GM12878 (cell line): Measurements from ENCODE around the gene ATF6. TPM values are rescaled to one million over a fixed set of nuclear protein-coding genes. Genes with fewer than 3 reads are reported as not detected.

Experiments used
- ATAC-seq: fragments of 200-7000 bp; cut with Tn5 transposase; 3 replicates; pipeline ENCODE4 v1.9.1; 2020; ENCODE audit warnings: mild to moderate bottlenecking, moderate library complexity
- BruUV-seq: library from RNA; stranded (reverse); fragments of 400-500 nt; replicated peaks from 2 replicates; lab custom pipeline; 2021; lab: Mats Ljungman, UMichigan
- CTCF ChIA-PET: fragments of 300-600 bp; sonication (Branson Sonifier 250); formaldehyde crosslinking; extraction: SDS; loops from one replicate; lab custom pipeline; 2021; ENCODE audit warnings: inconsistent platforms; lab: Yijun Ruan, JAX
- POLR2A ChIA-PET: fragments of 350-600 bp; formaldehyde crosslinking; extraction: SDS; loops from one replicate; lab custom pipeline; 2021; ENCODE audit warnings: inconsistent platforms; lab: Charles Lee
- RAD21 ChIA-PET: fragments of 300-600 bp; sonication (Branson Sonifier 250); formaldehyde crosslinking; loops from one replicate; lab custom pipeline; 2023; ENCODE audit warnings: antibody characterized with exemption; ENCODE audit not compliant: unreplicated experiment; lab: Charles Lee
- SMC1A ChIA-PET: fragments of 300-600 bp; sonication (Branson Sonifier 250); formaldehyde crosslinking; loops from one replicate; lab custom pipeline; 2023; ENCODE audit not compliant: unreplicated experiment, uncharacterized antibody; lab: Charles Lee
- DNase-seq: peaks from one replicate; pipeline ENCODE4 v3.0.0-alpha.2; 2011; ENCODE audit warnings: low read depth, low spot score
- FAIRE-seq: peaks from 3 replicates; lab custom pipeline; 2011; peaks lifted over from hg19 to GRCh38; lab: Jason Lieb, UNC
- H2AFZ ChIP-seq: 2 replicates; pipeline ENCODE4 v1.6.0; 2011; ENCODE audit warnings: low read depth, low read length, control low read depth; ENCODE audit not compliant: control insufficient read depth
- H3K27ac ChIP-seq: 2 replicates; pipeline ENCODE4 v1.5.1; 2011; ENCODE audit warnings: control low read depth; ENCODE audit not compliant: control insufficient read depth, insufficient read depth
- H3K27me3 ChIP-seq, 2 experiments: replicated peaks in 1 of 2; 2 replicates each; pipeline versions ENCODE4 v1.6.0 to v1.6.1; 2011; ENCODE audit warnings: low read length in 1 of 2; ENCODE audit not compliant: control insufficient read depth in 2 of 2, insufficient read depth in 2 of 2
- H3K36me3 ChIP-seq, 2 experiments: 2 replicates each; pipeline ENCODE4 v1.5.1; 2011; ENCODE audit warnings: low read length in 1 of 2; ENCODE audit not compliant: control insufficient read depth in 2 of 2, insufficient read depth in 2 of 2
- H3K4me1 ChIP-seq: 2 replicates; pipeline ENCODE4 v1.6.1; 2011; ENCODE audit warnings: mild to moderate bottlenecking, low read length, moderate library complexity, mixed read lengths; ENCODE audit not compliant: control insufficient read depth, insufficient read depth
- H3K4me2 ChIP-seq: 2 replicates; pipeline ENCODE4 v1.6.0; 2011; ENCODE audit warnings: control low read depth; ENCODE audit not compliant: control insufficient read depth, insufficient read depth
- H3K4me3 ChIP-seq: fragments of 200-600 bp; sonication (generic); 2 replicates; pipeline ENCODE4 v1.5.1; 2016
- H3K79me2 ChIP-seq: 2 replicates; pipeline ENCODE4 v1.6.0; 2011; ENCODE audit warnings: low read length; ENCODE audit not compliant: control insufficient read depth, insufficient read depth
- H3K9ac ChIP-seq: 2 replicates; pipeline ENCODE4 v1.8.0; 2011; ENCODE audit warnings: low read length, control low read depth, mixed read lengths; ENCODE audit not compliant: control insufficient read depth, insufficient read depth
- H3K9me3 ChIP-seq: replicated peaks from 3 replicates; pipeline ENCODE4 v1.5.1; 2011; ENCODE audit warnings: mild to moderate bottlenecking, low read length; ENCODE audit not compliant: control insufficient read depth, insufficient read depth
- H4K20me1 ChIP-seq: 2 replicates; pipeline ENCODE4 v1.6.0; 2011; ENCODE audit not compliant: control insufficient read depth, insufficient read depth
- BRCA1 ChIP-seq: IDR thresholded peaks from 2 replicates; pipeline ENCODE4 v1.6.1; 2011; ENCODE audit warnings: low read depth, low read length, improper control_type of control experiment
- IRF4 ChIP-seq: IDR thresholded peaks from 2 replicates; pipeline ENCODE4 v1.6.1; 2011; ENCODE audit warnings: low read depth, low read length
- MEF2B ChIP-seq: fragments of 450-650 bp; IDR thresholded peaks from 2 replicates; pipeline ENCODE4 v1.6.1; 2018; ENCODE audit warnings: mild to moderate bottlenecking, moderate library complexity; ENCODE audit not compliant: partially characterized antibody, poor library complexity, severe bottlenecking
- MTA2 ChIP-seq: fragments of 450-650 bp; IDR thresholded peaks from 2 replicates; pipeline ENCODE4 v1.6.1; 2016; ENCODE audit warnings: low read depth, mild to moderate bottlenecking, moderate library complexity
- SMAD5 ChIP-seq: IDR thresholded peaks from 2 replicates; pipeline ENCODE4 v1.6.1; 2016; ENCODE audit warnings: antibody characterized with exemption, low read depth
- SRF ChIP-seq, 2 experiments: IDR thresholded peaks; 2 replicates each; pipeline ENCODE4 v1.6.1; 2011; ENCODE audit warnings: low read depth in 2 of 2, low read length in 2 of 2, mild to moderate bottlenecking in 1 of 2, moderate library complexity in 1 of 2
- ZBED1 ChIP-seq: IDR thresholded peaks from 2 replicates; pipeline ENCODE4 v1.6.1; 2016; ENCODE audit warnings: borderline replicate concordance
- ZNF207 ChIP-seq: fragments of 450-650 bp; IDR thresholded peaks from 2 replicates; pipeline ENCODE4 v1.6.1; 2014; ENCODE audit warnings: antibody characterized with exemption, mild to moderate bottlenecking, borderline replicate concordance
- ZNF217 ChIP-seq: fragments of 450-650 bp; IDR thresholded peaks from 2 replicates; pipeline ENCODE4 v1.6.1; 2017; ENCODE audit warnings: antibody characterized with exemption, mild to moderate bottlenecking
- ZNF24 ChIP-seq: fragments of 450-650 bp; IDR thresholded peaks from 2 replicates; pipeline ENCODE4 v1.6.1; 2017; ENCODE audit warnings: antibody characterized with exemption, mild to moderate bottlenecking
- ZNF622 ChIP-seq: fragments of 450-650 bp; IDR thresholded peaks from 2 replicates; pipeline ENCODE4 v1.6.1; 2017; ENCODE audit warnings: mild to moderate bottlenecking, inconsistent platforms
- WGBS: methylation state at CpG from one replicate; pipeline ENCODE4 v1.1.6; 2016; ENCODE audit warnings: low lambda C conversion rate; ENCODE audit not compliant: insufficient replicate concordance, insufficient coverage; ENCODE audit errors: missing lambda C conversion rate; 5-methylcytosine and 5-hydroxymethylcytosine counted together
- in situ Hi-C: fragments of 300-500 bp; cut with MboI; formaldehyde crosslinking; loops from 9 replicates; pipeline ENCODE4 v1.14.3; 2018; ENCODE audit warnings: mixed read lengths
- intact Hi-C: fragments of 100-400 bp; cut with micrococcal nuclease; formaldehyde crosslinking; loops from one replicate; pipeline ENCODE4 v1.14.2; 2022; ENCODE audit not compliant: unreplicated experiment
- polyA plus RNA-seq, 11 experiments: library from polyadenylated mRNA; depleted of rRNA in 4 of 11; unstranded in 6 of 11; stranded (reverse) in 5 of 11; fragments of >200 nt; fragmentation: Nextera tagmentation in 4 of 11; fragmentation: Illumina TruSeq in 1 of 11; extraction: Ambion mirVana in 4 of 11; extraction: Trizol in 1 of 11; gene quantifications; 1 replicate in 1 of 11; 2 replicates in 10 of 11; pipeline versions ENCODE4 v1.2.1 to v1.2.3, GENCODE V29; 2011 to 2016; ENCODE audit warnings: inconsistent platforms in 2 of 11, missing spikeins in 2 of 11, low read depth in 1 of 11
- total RNA-seq, 4 experiments: library from RNA; depleted of rRNA in 3 of 4; stranded (reverse); fragments of >200 nt in 3 of 4; fragmentation: Illumina TruSeq in 1 of 4; extraction: Trizol in 1 of 4; gene quantifications; 2 replicates each; pipeline versions ENCODE4 v1.2.1 to v1.2.3, GENCODE V29; 2013 to 2021

Gene ATF6
- total and polyA plus RNA-seq, 10 of the 15 experiments (the other 5 are each of a cell fraction or from before 2014, with no cell fraction given): 7.8 to 24.3 (median 14.7) TPM

DNA sequence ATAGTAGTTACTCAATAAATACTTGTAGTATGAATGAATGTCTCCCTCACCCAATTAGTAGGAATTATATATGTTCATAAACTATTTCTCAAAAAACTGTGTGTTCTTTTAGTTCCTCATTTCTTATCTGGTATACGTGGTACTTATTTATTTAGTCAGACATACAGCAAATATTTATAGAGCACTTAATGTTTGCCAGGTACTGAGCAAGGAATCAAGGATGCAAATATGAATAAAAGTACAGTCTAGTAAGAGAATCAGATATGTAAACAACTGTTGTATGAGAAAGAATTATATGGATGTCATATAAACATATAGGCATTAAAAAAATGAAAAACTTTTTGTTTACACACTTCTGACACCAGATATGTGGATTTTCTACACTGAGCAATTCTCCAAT lies 58.5 kb downstream of the ATF6 start:
- Histone ChIP-seq H3K4me2 (no peak overlapping the region), H3K27ac (no peak overlapping the region), H3K36me3 (peaks cover 3 to 13% of the 10 kb centered on the region in 2 experiments; a peak in 2 of 4 replicates), H3K27me3 (no peaks in the 10 kb centered on the region), H3K4me3 (no peak overlapping the region), H3K9ac (no peak overlapping the region), H3K4me1 (no peaks in the 10 kb centered on the region), H2AFZ (no peak overlapping the region), H3K9me3 (no peaks in the 10 kb centered on the region; the same call in 2 of the 3 replicates), H3K79me2 (no peaks in the 10 kb centered on the region), H4K20me1 (no peaks in the 10 kb centered on the region)
- FAIRE-seq: no peak
- 97% methylated on average over 1 of the region's 1 CpG for WGBS
- intact Hi-C loops: no loop called here
- ChIA-PET RAD21 (no interaction called here), SMC1A (interaction anchor here (0.9 kb wide), 1 partner anchor 13 kb away, joined by 5 read pairs; no protein-coding TSS in a partner anchor), POLR2A (no interaction called here), CTCF (interaction anchor here (2.0 to 2.1 kb wide), 2 partner anchors 32 to 52 kb away, joined by 4 to 6 read pairs; no protein-coding TSS in a partner anchor)
- in situ Hi-C loops: no loop called here
- TF ChIP-seq ZNF622 (no peak), SMAD5 (no peak), BRCA1 (no peak), ZBED1 (no peak), ZNF207 (no peak), ZNF217 (no peak), ZNF24 (no peak), IRF4 (no peak), SRF (IDR thresholded peaks at IDR 0.05; ENCODE audit: low read depth in 2 of 2, low read length in 2 of 2) (no peak), MEF2B (no peak), MTA2 (no peak)
- no peak for DNase-seq
- ATAC-seq: no peak
- no TSS peak for BruUV-seq
